ENCODE measurements around the gene NAP1L3. TPM values are rescaled to one million over a fixed set of nuclear protein-coding genes. Genes with fewer than 3 reads are reported as not detected.

Gene NAP1L3
- 0.44 and 1.4 TPM in 2 replicates for total RNA-seq

GRCh38 chrX:93673056-93673868 lies at the start of gene NAP1L3:
Gene NAP1L3 (minus strand): TSS chrX:93673578. CDS start chrX:93673304, 274 bp downstream.
- DNase-seq (ENCODE audit: low read depth in 2 of 2), result peak; percentile 23 to 73

- no peak for DNase-seq (ENCODE audit: low read depth in 2 of 2)
Observed at GRCh38 chrX:93711076-93711475, 37.7 kb upstream of the NAP1L3 start.

GRCh38 chrX:93703701-93704100 lies 30.3 kb upstream of the NAP1L3 start:
- DNase-seq (ENCODE audit: low read depth in 2 of 2), result no peak

GRCh38 chrX:93695981-93696380 lies 22.6 kb upstream of the NAP1L3 start:
- DNase-seq (ENCODE audit: low read depth in 2 of 2), result no peak

GRCh38 chrX:93673869-93674271 lies 492 bp upstream of the NAP1L3 start, which contains the start of gene FAM133A:
Gene FAM133A (plus strand): TSS chrX:93674206. CDS start chrX:93709420, 35,214 bp downstream.
- no peak for DNase-seq (ENCODE audit: low read depth in 2 of 2)

GRCh38 chrX:93660575-93660974 lies 12.8 kb downstream of the NAP1L3 start:
- DNase-seq (ENCODE audit: low read depth in 2 of 2), result no peak

- no peak for DNase-seq (ENCODE audit: low read depth in 2 of 2)
Observed at GRCh38 chrX:93649381-93649780, 24.0 kb downstream of the NAP1L3 start.

- no peak for DNase-seq (ENCODE audit: low read depth in 2 of 2)
Observed at GRCh38 chrX:93637591-93637990, 35.8 kb downstream of the NAP1L3 start.

Other genes with a start within 250 kb of the NAP1L3 start
- not detected in 2 replicates for gene FAM133A, start 628 bp upstream of the NAP1L3 start, total RNA-seq